Mucosa of descending colon (tissue), 3 donors: ENCODE data around the gene CASP9. TPM values are rescaled to one million over a fixed set of nuclear protein-coding genes. Genes with fewer than 3 reads are reported as not detected.

Experiments
- ATAC-seq: fragments of 200-7000 bp; cut with Tn5 transposase; one replicate; pipeline ENCODE4 v1.9.1; 2020; ENCODE audit warnings: mild to moderate bottlenecking, moderate library complexity
- DNase-seq, 3 donors: peaks; one replicate each; pipeline ENCODE4 v3.0.0-alpha.2; 2020
- H3K36me3 ChIP-seq: fragments of 200-600 bp; one replicate; pipeline ENCODE4 v1.8.0; 2021; ENCODE audit warnings: low read depth, mild to moderate bottlenecking
- H3K4me1 ChIP-seq: fragments of 200-600 bp; one replicate; pipeline ENCODE4 v1.8.0; 2021; ENCODE audit warnings: low read depth, mild to moderate bottlenecking
- H3K4me3 ChIP-seq: fragments of 200-600 bp; one replicate; pipeline ENCODE4 v1.8.0; 2021; ENCODE audit warnings: mild to moderate bottlenecking
- H3K9me3 ChIP-seq: fragments of 200-600 bp; one replicate; pipeline ENCODE4 v1.8.0; 2021; ENCODE audit warnings: mild to moderate bottlenecking
- intact Hi-C, 2 donors: fragments of 100-400 bp; cut with DNase I in 1 of 2; cut with micrococcal nuclease in 1 of 2; formaldehyde crosslinking; loops; one replicate each; pipeline versions ENCODE4 v1.11.0 to v1.11.1; 2022; cut with DNase I, micrococcal nuclease
- total RNA-seq, 3 donors: library from RNA; stranded (reverse); fragmentation: NEBNext Ultra II Directional in 2 of 3; extraction: Animal tissue kit (Norgen Biotek cat#: 25700) in 2 of 3; gene quantifications; one replicate each; pipeline versions ENCODE4 v1.2.1 to v1.2.4, GENCODE V29; 2021 to 2023
- TF ChIP-seq, protein P1 (sequence below): fragments of 200-600 bp; IDR thresholded peaks from one replicate; pipeline ENCODE4 v1.8.0; 2022; ENCODE audit warnings: antibody characterized with exemption, mild to moderate bottlenecking
- donor health status: DM: no; HTN: no; CAD: no; lungs with moderate emphysema.
- donor health status: DM: no; HTN: no; CAD: no.
- donor health status: DM: no; HTN: yes; CAD: no.

The CASP9 gene
- total RNA-seq, 3 donors from 2014 or later: 14.2 to 16.0 (median 15.2) TPM

DNA sequence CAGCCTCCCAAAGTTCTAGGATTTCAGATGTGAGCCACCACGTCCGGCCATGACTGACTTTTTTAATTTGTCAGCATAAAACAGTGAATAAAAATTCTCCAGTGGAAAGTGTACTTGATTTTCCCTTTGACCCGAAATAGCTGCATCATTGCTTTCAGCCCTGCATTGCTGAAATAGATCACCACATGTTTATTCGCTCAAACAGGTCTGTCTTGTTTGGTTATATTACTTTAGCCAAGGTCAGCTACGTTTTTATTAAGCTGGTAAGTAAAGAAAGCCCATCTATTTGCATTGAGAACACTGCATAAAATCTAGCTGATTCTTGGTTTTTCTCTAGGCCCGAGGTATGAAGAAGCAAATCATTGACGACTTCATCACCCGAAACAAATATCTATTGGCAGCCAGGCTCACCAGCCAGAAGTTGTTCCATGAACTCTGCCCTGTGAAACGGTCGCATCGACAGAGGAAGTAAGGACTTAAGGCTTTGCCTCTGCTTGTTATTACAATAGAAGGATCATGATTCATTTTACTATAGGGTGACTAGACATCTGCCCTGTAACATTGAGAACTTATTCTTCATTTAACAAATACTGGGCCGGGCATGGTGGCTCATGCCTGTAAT, 35.3 kb upstream of the CASP9 start:
- intact Hi-C loops: no loop called here
- peak; percentile 98 for ATAC-seq
- TF ChIP-seq, protein P1, sequence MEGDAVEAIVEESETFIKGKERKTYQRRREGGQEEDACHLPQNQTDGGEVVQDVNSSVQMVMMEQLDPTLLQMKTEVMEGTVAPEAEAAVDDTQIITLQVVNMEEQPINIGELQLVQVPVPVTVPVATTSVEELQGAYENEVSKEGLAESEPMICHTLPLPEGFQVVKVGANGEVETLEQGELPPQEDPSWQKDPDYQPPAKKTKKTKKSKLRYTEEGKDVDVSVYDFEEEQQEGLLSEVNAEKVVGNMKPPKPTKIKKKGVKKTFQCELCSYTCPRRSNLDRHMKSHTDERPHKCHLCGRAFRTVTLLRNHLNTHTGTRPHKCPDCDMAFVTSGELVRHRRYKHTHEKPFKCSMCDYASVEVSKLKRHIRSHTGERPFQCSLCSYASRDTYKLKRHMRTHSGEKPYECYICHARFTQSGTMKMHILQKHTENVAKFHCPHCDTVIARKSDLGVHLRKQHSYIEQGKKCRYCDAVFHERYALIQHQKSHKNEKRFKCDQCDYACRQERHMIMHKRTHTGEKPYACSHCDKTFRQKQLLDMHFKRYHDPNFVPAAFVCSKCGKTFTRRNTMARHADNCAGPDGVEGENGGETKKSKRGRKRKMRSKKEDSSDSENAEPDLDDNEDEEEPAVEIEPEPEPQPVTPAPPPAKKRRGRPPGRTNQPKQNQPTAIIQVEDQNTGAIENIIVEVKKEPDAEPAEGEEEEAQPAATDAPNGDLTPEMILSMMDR: no peak
- H3K4me3 ChIP-seq: no peak overlapping the region
- DNase-seq: peak in 2 of 3 donors; percentile 44 to 57
- H3K4me1 ChIP-seq: peaks cover 9% of the 10 kb centered on the region
- H3K9me3 ChIP-seq: no peaks in the 10 kb centered on the region
- no peaks in the 10 kb centered on the region for H3K36me3 ChIP-seq

DNA sequence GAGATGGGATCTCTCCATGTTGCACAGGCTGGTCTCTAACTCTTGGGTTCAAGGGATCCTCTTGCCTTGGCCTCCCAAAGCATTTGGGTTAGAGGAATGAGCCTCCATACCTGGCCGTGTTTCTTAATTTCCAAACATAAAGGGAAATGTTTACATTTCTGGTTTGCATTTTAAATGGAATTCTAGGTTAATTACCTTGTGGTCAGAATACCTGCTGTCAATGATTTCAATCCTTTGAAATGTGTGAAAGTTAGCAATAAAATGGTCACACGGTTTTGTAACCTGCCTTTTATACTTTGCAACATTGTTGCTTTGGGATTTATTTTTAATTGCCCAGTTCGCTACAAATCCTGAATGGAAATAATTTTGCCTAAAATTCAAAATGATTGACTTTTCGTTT, 34.5 kb upstream of the CASP9 start:
- TF ChIP-seq, protein P1: no peak
- Histone ChIP-seq H3K9me3 (no peaks in the 10 kb centered on the region), H3K36me3 (no peaks in the 10 kb centered on the region), H3K4me1 (peaks cover 9% of the 10 kb centered on the region), H3K4me3 (no peak overlapping the region)
- DNase-seq (no peak), ATAC-seq (no peak)
- intact Hi-C loops: no loop called here

DNA sequence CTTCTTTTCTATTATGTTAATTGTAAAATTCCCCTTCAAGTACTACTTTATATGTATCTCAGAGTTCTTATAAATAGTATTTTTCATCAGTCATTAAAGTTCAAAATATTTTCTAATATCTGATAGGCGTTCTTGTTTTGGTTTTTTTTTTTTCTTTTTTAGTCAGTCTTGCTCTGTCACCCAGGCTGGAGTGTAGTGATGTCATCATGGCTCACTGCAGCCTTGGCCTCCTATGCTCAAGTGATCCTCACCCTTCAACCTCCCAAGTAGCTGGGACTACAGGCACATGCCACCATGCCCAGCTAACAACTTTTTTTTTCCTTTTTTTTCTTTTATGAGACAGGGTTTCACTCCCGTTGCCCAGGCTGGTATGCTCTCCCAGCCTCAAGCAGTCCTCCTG, 33.6 kb upstream of the CASP9 start:
- no peaks in the 10 kb centered on the region for H3K36me3 ChIP-seq
- intact Hi-C loops: no loop called here
- DNase-seq: no peak
- no peak for ATAC-seq
- H3K9me3 ChIP-seq: no peaks in the 10 kb centered on the region
- H3K4me1 ChIP-seq: peaks cover 9% of the 10 kb centered on the region
- H3K4me3 ChIP-seq: no peak overlapping the region
- TF ChIP-seq, protein P1: no peak

DNA sequence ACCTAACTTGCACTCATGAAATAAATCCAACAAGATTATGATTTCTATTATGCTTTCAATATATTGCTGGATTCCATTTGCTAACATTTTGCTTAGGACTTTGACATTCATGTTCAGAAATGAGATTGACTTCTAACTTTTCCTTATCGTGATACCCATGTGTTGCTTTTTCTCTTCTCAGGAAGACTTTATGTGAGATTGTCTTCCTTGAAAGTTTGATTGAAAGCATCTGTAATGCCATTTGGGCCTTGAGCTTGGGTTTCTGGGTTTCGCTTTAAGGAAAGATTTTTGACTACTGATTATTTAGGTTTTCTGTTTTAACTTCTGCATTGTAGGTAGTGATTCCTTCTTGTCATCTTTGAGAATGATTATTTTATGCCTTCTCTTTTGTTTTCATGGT, 33.0 kb upstream of the CASP9 start:
- intact Hi-C loops: no loop called here
- ATAC-seq: no peak
- TF ChIP-seq, protein P1: no peak
- Histone ChIP-seq H3K4me1 (peaks cover 9% of the 10 kb centered on the region), H3K9me3 (no peaks in the 10 kb centered on the region), H3K4me3 (no peak overlapping the region), H3K36me3 (no peaks in the 10 kb centered on the region)
- no peak for DNase-seq

DNA sequence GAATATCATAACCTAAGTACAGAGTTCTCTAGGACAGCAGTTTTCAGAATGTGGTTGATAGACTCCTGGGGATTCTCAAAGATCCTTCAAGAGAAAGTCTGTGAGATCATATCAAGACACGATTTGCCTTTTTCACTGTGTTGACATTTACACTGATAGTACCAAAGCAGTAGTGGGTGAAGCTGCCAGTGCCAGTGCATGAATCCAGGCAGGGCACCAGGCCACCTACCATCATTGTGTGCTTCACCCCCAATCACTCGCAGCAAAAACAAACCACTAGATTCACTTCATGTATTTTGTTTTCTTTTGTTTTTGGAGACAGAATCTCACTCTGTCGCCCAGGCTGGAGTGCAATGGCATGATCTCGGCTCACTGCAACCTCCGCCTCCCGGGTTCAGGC, 26.6 kb upstream of the CASP9 start:
- TF ChIP-seq, protein P1: no peak
- H3K9me3 ChIP-seq: no peaks in the 10 kb centered on the region
- H3K36me3 ChIP-seq: no peaks in the 10 kb centered on the region
- DNase-seq: no peak
- intact Hi-C loops: no loop called here
- H3K4me1 ChIP-seq: no peaks in the 10 kb centered on the region
- no peak for ATAC-seq
- no peak overlapping the region for H3K4me3 ChIP-seq

DNA sequence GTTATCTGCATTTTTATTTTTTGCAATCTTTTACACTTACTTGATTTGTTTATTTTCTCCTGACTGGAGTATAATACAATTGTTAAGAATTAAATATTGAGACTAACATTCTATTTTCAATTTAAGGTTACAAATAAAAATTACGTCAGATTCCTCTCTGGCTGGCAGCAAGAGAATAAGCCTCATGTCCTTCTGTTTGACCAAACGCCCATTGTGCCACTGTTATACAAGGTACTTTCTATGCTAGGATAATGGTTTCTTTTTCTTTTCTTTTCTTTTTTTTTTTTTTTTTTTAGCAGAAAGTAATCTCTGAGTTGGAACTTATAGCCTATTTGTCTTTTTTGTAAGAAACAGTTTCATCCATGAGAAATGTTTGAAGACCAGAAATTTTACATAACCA, 22.6 kb upstream of the CASP9 start:
- Histone ChIP-seq H3K9me3 (no peaks in the 10 kb centered on the region), H3K4me3 (no peak overlapping the region), H3K36me3 (no peaks in the 10 kb centered on the region), H3K4me1 (no peaks in the 10 kb centered on the region)
- intact Hi-C loops: no loop called here
- ATAC-seq (no peak), DNase-seq (no peak)
- TF ChIP-seq, protein P1: no peak
